GM06990 (cell line): ENCODE measurements around the gene PRKN.

ENCODE experiments used
- DNase-seq: peaks from one replicate; pipeline ENCODE4 v3.0.0-alpha.2; 2011; ENCODE audit not compliant: insufficient read length; ENCODE audit errors: extremely low read depth
- H3K27me3 ChIP-seq: replicated peaks from 2 replicates; pipeline ENCODE4 v1.6.0; 2011; ENCODE audit warnings: low read length; ENCODE audit not compliant: control insufficient read depth, insufficient read depth
- H3K36me3 ChIP-seq: 2 replicates; pipeline ENCODE4 v1.5.1; 2011; ENCODE audit warnings: low read length; ENCODE audit not compliant: control insufficient read depth, insufficient read depth
- H3K4me3 ChIP-seq: replicated peaks from 2 replicates; pipeline ENCODE4 v1.5.1; 2011; ENCODE audit warnings: low read depth, mild to moderate bottlenecking, control low read depth, low read length
- CTCF ChIP-seq: IDR thresholded peaks from 2 replicates; pipeline ENCODE4 v1.5.1; 2011; ENCODE audit warnings: low read length, control low read depth, mild to moderate bottlenecking, inconsistent platforms; ENCODE audit not compliant: insufficient read depth, poor library complexity, severe bottlenecking

The PRKN gene

GRCh38 chr6:162211022-162211421 lies 516.5 kb downstream of the PRKN start:
- H3K36me3 ChIP-seq: no peaks in the 10 kb centered on the region
- H3K4me3 ChIP-seq: no peak overlapping the region
- no peak for DNase-seq
- no peaks in the 10 kb centered on the region for H3K27me3 ChIP-seq
- TF ChIP-seq CTCF: no peak

- no peak for DNase-seq
- H3K27me3 ChIP-seq: no peaks in the 10 kb centered on the region
- H3K36me3 ChIP-seq: no peaks in the 10 kb centered on the region
- no peak for TF ChIP-seq CTCF
- H3K4me3 ChIP-seq: no peak overlapping the region
Measured at GRCh38 chr6:162203287-162203686, 524.3 kb downstream of the PRKN start.

GRCh38 chr6:162200945-162201690 lies 526.4 kb downstream of the PRKN start:
- H3K27me3 ChIP-seq: no peaks in the 10 kb centered on the region
- DNase-seq: no peak
- no peak overlapping the region for H3K4me3 ChIP-seq
- no peaks in the 10 kb centered on the region for H3K36me3 ChIP-seq
- TF ChIP-seq CTCF: no peak

- H3K4me3 ChIP-seq: no peak overlapping the region
- no peak for DNase-seq
- H3K36me3 ChIP-seq: no peaks in the 10 kb centered on the region
- H3K27me3 ChIP-seq: no peaks in the 10 kb centered on the region
- no peak for TF ChIP-seq CTCF
Measured at GRCh38 chr6:162200041-162200440, 527.5 kb downstream of the PRKN start.

- no peak overlapping the region for H3K4me3 ChIP-seq
- TF ChIP-seq CTCF: no peak
- no peak for DNase-seq
- no peaks in the 10 kb centered on the region for H3K36me3 ChIP-seq
- H3K27me3 ChIP-seq: no peaks in the 10 kb centered on the region
Measured at GRCh38 chr6:162198925-162199324, 528.6 kb downstream of the PRKN start.

GRCh38 chr6:162198076-162198475 lies 529.5 kb downstream of the PRKN start:
- Histone ChIP-seq H3K36me3 (no peaks in the 10 kb centered on the region), H3K4me3 (no peak overlapping the region), H3K27me3 (no peaks in the 10 kb centered on the region)
- TF ChIP-seq CTCF: no peak
- DNase-seq: no peak
